Body of pancreas (tissue), 4 donors: ENCODE results near the gene LZTS3.

Experiments used
- CTCF ChIP-seq, 7 experiments: fragments of 450-650 bp in 4 of 7; fragments of 200-600 bp in 3 of 7; sonication (generic) in 3 of 7; IDR thresholded peaks; one replicate each; pipeline ENCODE4 v1.5.1; 2016 to 2019; ENCODE audit warnings: antibody characterized with exemption in 7 of 7
- POLR2A ChIP-seq, 3 donors: fragments of 450-650 bp; IDR thresholded peaks; one replicate each; pipeline ENCODE4 v1.6.1; 2016; ENCODE audit warnings: antibody characterized with exemption in 3 of 3, mild to moderate bottlenecking in 2 of 3

DNA sequence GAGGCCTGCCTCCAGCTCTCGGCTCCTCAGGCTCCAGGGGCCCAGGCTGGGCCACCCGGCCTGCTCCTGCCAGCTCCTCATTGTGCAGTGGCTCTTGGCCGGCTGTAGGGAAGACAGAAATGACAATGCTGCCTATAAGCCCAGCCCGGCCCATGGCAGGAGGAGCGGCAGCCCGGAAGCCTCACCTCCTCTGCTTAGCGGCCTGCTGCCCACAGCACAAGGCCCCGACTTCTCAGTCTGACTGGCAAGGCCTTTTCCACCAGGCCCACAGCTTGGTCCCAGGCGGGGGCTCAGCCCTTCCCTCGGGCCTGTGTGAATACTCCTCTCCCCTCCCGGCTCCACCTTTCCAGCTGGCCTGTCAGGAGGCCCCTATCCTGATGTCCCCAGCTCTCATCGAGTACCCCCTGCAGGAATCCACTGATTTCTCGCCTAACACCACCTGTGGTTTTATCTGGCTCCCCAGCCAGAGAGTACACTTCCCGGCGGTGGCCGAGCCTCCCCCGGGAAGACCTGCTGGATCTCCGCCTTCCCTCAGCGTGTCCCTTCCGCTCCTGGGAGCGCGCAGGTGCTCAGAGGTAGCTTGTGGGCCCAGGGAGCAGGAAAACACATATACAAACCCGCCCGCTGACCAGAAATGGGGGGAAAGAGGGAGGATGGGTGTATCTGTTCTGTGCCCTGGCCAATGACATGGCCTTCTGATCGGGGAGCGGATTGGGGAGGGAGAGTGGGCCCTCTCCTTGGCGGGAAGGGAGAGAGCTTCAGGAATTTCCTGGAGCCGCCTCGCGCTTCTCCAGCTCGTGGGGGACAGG lies 30.2 kb upstream of the LZTS3 start:
- no peak for TF ChIP-seq POLR2A (IDR thresholded peaks at IDR 0.05)
- TF ChIP-seq CTCF (IDR thresholded peaks at IDR 0.05) = no peak
